NOMO-1 (cell line): Measurements from ENCODE around the gene SNPH.
"Not testable (repeated sequence)": the region's sequence is repeated elsewhere in the genome, so short reads cannot be mapped to it uniquely, and the experiment has no call there.

ENCODE experiments used
- DNase-seq, 2 experiments: peaks; one replicate each; lab custom pipeline; 2025; ENCODE audit not compliant: unreplicated experiment in 2 of 2; lab: John Stamatoyannopoulos, UW

The SNPH gene

GRCh38 chr20:1335961-1336698 lies 70.0 kb downstream of the SNPH start:
- DNase-seq, result no peak

GRCh38 chr20:1336699-1337367 lies 70.7 kb downstream of the SNPH start:
- no peak for DNase-seq

GRCh38 chr20:1337441-1337840 lies 71.3 kb downstream of the SNPH start:
- DNase-seq, result no peak

- no peak for DNase-seq
Observed at GRCh38 chr20:1338096-1338495, 72.0 kb downstream of the SNPH start.

- DNase-seq, result no peak
Observed at GRCh38 chr20:1338801-1339200, 72.7 kb downstream of the SNPH start.

- DNase-seq, result no peak
Observed at GRCh38 chr20:1341561-1342265, 75.6 kb downstream of the SNPH start.

GRCh38 chr20:1343446-1344124 lies 77.5 kb downstream of the SNPH start:
- not testable (repeated sequence) for DNase-seq

GRCh38 chr20:1345030-1345755 lies 79.1 kb downstream of the SNPH start:
- no peak for DNase-seq

GRCh38 chr20:1345756-1346093 lies 79.6 kb downstream of the SNPH start:
- DNase-seq, result no peak

- DNase-seq, result no peak
Observed at GRCh38 chr20:1346315-1346969, 80.3 kb downstream of the SNPH start.

GRCh38 chr20:1353956-1354355 lies 87.9 kb downstream of the SNPH start:
- DNase-seq, result no peak

GRCh38 chr20:1357921-1358671 lies 92.0 kb downstream of the SNPH start:
- DNase-seq, result no peak
